HEK293 (cell line): ENCODE results near the gene EXOSC5.

Source experiments
- CTCF ChIP-seq: fragments of 450-650 bp; formaldehyde crosslinking; IDR thresholded peaks from 2 replicates; pipeline ENCODE4 v1.5.1; 2016; ENCODE audit warnings: missing biosample characterization, missing genetic modification characterization
- TF ChIP-seq, protein P1 (sequence below): fragments of 450-650 bp; formaldehyde crosslinking; IDR thresholded peaks from 2 replicates; pipeline ENCODE4 v1.5.1; 2017; ENCODE audit warnings: missing biosample characterization, missing genetic modification characterization

DNA sequence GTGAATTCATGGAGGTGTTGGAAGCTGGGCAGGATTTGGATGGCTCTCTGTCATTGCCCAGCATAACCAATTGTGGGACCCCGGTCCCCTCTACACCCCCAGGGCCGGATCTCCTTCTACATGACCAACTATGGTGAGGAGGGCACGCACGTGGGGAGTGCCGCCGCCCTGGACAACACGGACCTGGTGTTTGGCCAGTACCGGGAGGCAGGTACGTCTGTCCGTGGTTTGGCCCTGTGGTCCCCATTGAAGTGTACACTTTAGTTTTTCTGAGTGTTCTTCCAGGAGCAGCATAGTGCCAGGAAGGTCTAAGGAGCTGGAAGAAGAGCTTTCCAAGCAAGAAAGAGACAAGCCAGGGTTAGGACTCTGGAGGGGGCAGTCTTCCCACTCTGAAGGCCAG, 16.8 kb upstream of the EXOSC5 start:
- TF ChIP-seq CTCF (tag by site-specific recombination), result no peak
- TF ChIP-seq, protein P1, sequence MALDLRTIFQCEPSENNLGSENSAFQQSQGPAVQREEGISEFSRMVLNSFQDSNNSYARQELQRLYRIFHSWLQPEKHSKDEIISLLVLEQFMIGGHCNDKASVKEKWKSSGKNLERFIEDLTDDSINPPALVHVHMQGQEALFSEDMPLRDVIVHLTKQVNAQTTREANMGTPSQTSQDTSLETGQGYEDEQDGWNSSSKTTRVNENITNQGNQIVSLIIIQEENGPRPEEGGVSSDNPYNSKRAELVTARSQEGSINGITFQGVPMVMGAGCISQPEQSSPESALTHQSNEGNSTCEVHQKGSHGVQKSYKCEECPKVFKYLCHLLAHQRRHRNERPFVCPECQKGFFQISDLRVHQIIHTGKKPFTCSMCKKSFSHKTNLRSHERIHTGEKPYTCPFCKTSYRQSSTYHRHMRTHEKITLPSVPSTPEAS (tag by site-specific recombination), result no peak
